WTC11 (cell line): ENCODE data around the gene AVPI1. TPM values are rescaled to one million over a fixed set of nuclear protein-coding genes. Genes with fewer than 3 reads are reported as not detected.

ENCODE experiments used
- ATAC-seq: fragments of 200-7000 bp; cut with Tn5 transposase; 2 replicates; pipeline ENCODE4 v1.10.0; 2021; ENCODE audit warnings: mild to moderate bottlenecking, moderate library complexity
- CTCF ChIA-PET: fragments of 300-600 bp; sonication (Branson Sonifier 250); formaldehyde crosslinking; loops from one replicate; lab custom pipeline; 2021; ENCODE audit warnings: antibody characterized with exemption; lab: Charles Lee
- POLR2A ChIA-PET: fragments of 350-600 bp; sonication (Branson Sonifier 250); formaldehyde crosslinking; loops from one replicate; lab custom pipeline; 2021; ENCODE audit warnings: antibody characterized with exemption; lab: Charles Lee
- DNase-seq: peaks from one replicate; pipeline ENCODE4 v3.0.0; 2021; ENCODE audit warnings: low spot score
- H3K27ac Mint-ChIP-seq: 2 replicates; pipeline ENCODE4 v1.8.0; 2021; ENCODE audit warnings: mixed read lengths
- H3K27me3 Mint-ChIP-seq: 2 replicates; pipeline ENCODE4 v1.8.0; 2021; ENCODE audit warnings: low read depth, mild to moderate bottlenecking, moderate library complexity, mixed read lengths
- H3K36me3 Mint-ChIP-seq: 2 replicates; pipeline ENCODE4 v1.8.0; 2021; ENCODE audit warnings: mixed read lengths
- H3K4me1 Mint-ChIP-seq: 2 replicates; pipeline ENCODE4 v1.8.0; 2022; ENCODE audit warnings: mixed read lengths
- H3K4me3 Mint-ChIP-seq: 2 replicates; pipeline ENCODE4 v1.8.0; 2021; ENCODE audit warnings: mild to moderate bottlenecking, moderate library complexity, mixed read lengths
- H3K9me3 Mint-ChIP-seq: 2 replicates; pipeline ENCODE4 v1.8.0; 2021; ENCODE audit warnings: mixed read lengths
- ATF1 ChIP-seq: sonication (generic); formaldehyde crosslinking; IDR thresholded peaks from 2 replicates; pipeline ENCODE4 v1.8.1; 2023; ENCODE audit warnings: mild to moderate bottlenecking, moderate library complexity, missing genetic modification reagents
- ETV6 ChIP-seq: sonication (generic); formaldehyde crosslinking; IDR thresholded peaks from 2 replicates; pipeline ENCODE4 v1.8.1; 2022; ENCODE audit warnings: mild to moderate bottlenecking, missing genetic modification reagents
- HMGA2 ChIP-seq: fragments of 250-450 bp; sonication (Bioruptor Pico); IDR thresholded peaks from 2 replicates; pipeline ENCODE4 v1.4.0; 2021; ENCODE audit warnings: mild to moderate bottlenecking, moderate library complexity
- JAZF1 ChIP-seq: fragments of 250-450 bp; sonication (Bioruptor Pico); IDR thresholded peaks from 2 replicates; pipeline ENCODE4 v1.9.0; 2021; ENCODE audit warnings: moderate library complexity, mild to moderate bottlenecking, inconsistent platforms
- MYBL2 ChIP-seq: sonication (generic); formaldehyde crosslinking; IDR thresholded peaks from 2 replicates; pipeline ENCODE4 v1.8.1; 2023; ENCODE audit warnings: mild to moderate bottlenecking, moderate library complexity, missing genetic modification reagents
- NR1H2 ChIP-seq: sonication (generic); formaldehyde crosslinking; IDR thresholded peaks from 2 replicates; pipeline ENCODE4 v1.9.0; 2021; ENCODE audit warnings: mild to moderate bottlenecking, moderate library complexity, missing genetic modification reagents
- NR2C2 ChIP-seq: sonication (generic); formaldehyde crosslinking; IDR thresholded peaks from 2 replicates; pipeline ENCODE4 v1.8.0; 2022; ENCODE audit warnings: mild to moderate bottlenecking, missing genetic modification reagents
- PRRX2 ChIP-seq: fragments of 250-450 bp; sonication (Bioruptor Pico); IDR thresholded peaks from 2 replicates; pipeline ENCODE4 v1.8.0; 2021; ENCODE audit warnings: mild to moderate bottlenecking
- RELA ChIP-seq: sonication (generic); formaldehyde crosslinking; IDR thresholded peaks from 2 replicates; pipeline ENCODE4 v1.8.1; 2022; ENCODE audit warnings: missing genetic modification reagents, mild to moderate bottlenecking, borderline replicate concordance
- RORB ChIP-seq: fragments of 250-450 bp; sonication (Bioruptor Pico); IDR thresholded peaks from 2 replicates; pipeline ENCODE4 v1.9.0; 2021; ENCODE audit warnings: mild to moderate bottlenecking
- SMAD3 ChIP-seq: sonication (generic); formaldehyde crosslinking; IDR thresholded peaks from 2 replicates; pipeline ENCODE4 v1.8.0; 2022; ENCODE audit warnings: missing genetic modification reagents, mild to moderate bottlenecking, borderline replicate concordance
- TCF7 ChIP-seq: sonication (generic); formaldehyde crosslinking; IDR thresholded peaks from 2 replicates; pipeline ENCODE4 v1.8.0; 2022; ENCODE audit warnings: mild to moderate bottlenecking, low read depth, missing genetic modification reagents, moderate library complexity
- ZNF423 ChIP-seq: fragments of 250-450 bp; sonication (Bioruptor Pico); IDR thresholded peaks from 2 replicates; pipeline ENCODE4 v2.1.2; 2022; ENCODE audit warnings: mild to moderate bottlenecking, moderate library complexity
- ZNF671 ChIP-seq: fragments of 250-450 bp; sonication (Bioruptor Pico); IDR thresholded peaks from 2 replicates; pipeline ENCODE4 v1.8.0; 2021; ENCODE audit warnings: mild to moderate bottlenecking
- total RNA-seq: library from RNA; stranded (reverse); gene quantifications from 3 replicates; pipeline ENCODE4 v1.2.3, GENCODE V29; 2021
- TF ChIP-seq, protein P1 (sequence below): sonication (generic); formaldehyde crosslinking; IDR thresholded peaks from 2 replicates; pipeline ENCODE4 v1.8.1; 2023; ENCODE audit warnings: mild to moderate bottlenecking, missing genetic modification reagents, borderline replicate concordance
- TF ChIP-seq, protein P2 (sequence below): sonication (generic); formaldehyde crosslinking; IDR thresholded peaks from 2 replicates; pipeline ENCODE4 v1.8.1; 2023; ENCODE audit warnings: mild to moderate bottlenecking, missing genetic modification reagents, moderate library complexity
- TF ChIP-seq, protein P3 (sequence below): sonication (generic); formaldehyde crosslinking; IDR thresholded peaks from 2 replicates; pipeline ENCODE4 v1.8.0; 2022; ENCODE audit warnings: mild to moderate bottlenecking, missing genetic modification reagents
- TF ChIP-seq, protein P4 (sequence below): sonication (generic); formaldehyde crosslinking; IDR thresholded peaks from 2 replicates; pipeline ENCODE4 v1.8.1; 2022; ENCODE audit warnings: mild to moderate bottlenecking, moderate library complexity, missing genetic modification reagents
- TF ChIP-seq, protein P5 (sequence below): fragments of 250-450 bp; sonication (Bioruptor Pico); IDR thresholded peaks from 2 replicates; pipeline ENCODE4 v1.9.0; 2021; ENCODE audit warnings: mild to moderate bottlenecking
- TF ChIP-seq, protein P6 (sequence below): sonication (generic); formaldehyde crosslinking; IDR thresholded peaks from 2 replicates; pipeline ENCODE4 v1.8.0; 2023; ENCODE audit warnings: mild to moderate bottlenecking, missing genetic modification reagents
- TF ChIP-seq, protein P7 (sequence below): fragments of 250-450 bp; sonication (Bioruptor Pico); IDR thresholded peaks from 2 replicates; pipeline ENCODE4 v2.1.2; 2022; ENCODE audit warnings: mild to moderate bottlenecking, moderate library complexity

Gene AVPI1
- total RNA-seq, 1 experiment from 2014 or later: 9.8 TPM

DNA sequence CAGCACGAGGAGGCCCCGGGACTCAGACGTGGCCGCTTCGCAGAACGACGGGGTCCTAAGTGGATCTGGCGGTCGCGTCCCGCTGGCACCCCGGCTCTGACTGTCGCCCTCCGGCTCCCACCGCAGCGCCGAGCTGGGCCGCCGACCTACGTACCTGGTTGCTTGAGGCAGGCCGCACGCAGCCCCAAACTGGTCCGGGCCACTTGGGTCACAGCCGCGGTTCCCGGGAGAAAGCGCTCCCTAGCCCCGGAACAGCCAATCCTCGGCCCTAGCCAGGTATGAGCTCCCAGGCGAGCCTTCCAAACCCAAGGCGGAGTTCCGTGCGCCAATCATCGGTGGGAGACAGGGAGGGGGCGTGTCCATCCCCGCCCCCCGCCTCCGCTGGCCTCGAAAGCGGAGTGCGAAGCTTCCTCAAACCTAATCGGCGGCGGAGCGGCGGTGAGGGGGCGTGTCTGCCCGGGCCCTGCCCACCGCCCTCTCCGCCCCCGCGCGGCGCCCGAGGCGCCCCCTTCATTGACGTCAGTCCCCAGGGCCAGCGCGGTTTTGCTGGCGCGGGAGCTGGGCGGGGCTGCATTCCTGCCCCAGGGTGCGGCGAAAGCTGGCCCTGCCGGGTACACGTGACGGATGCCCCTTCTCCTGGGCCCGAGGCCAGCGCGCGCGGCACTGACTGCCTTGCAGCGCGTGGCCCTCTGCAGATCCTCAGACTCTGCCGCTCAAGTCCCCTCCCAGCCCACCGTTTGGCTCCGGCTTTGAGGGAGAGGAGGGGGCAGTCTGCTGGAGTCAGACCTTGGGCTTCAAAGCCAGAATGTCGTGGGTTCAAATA lies at the start of gene AVPI1 (continued):
- TF ChIP-seq, protein P1, sequence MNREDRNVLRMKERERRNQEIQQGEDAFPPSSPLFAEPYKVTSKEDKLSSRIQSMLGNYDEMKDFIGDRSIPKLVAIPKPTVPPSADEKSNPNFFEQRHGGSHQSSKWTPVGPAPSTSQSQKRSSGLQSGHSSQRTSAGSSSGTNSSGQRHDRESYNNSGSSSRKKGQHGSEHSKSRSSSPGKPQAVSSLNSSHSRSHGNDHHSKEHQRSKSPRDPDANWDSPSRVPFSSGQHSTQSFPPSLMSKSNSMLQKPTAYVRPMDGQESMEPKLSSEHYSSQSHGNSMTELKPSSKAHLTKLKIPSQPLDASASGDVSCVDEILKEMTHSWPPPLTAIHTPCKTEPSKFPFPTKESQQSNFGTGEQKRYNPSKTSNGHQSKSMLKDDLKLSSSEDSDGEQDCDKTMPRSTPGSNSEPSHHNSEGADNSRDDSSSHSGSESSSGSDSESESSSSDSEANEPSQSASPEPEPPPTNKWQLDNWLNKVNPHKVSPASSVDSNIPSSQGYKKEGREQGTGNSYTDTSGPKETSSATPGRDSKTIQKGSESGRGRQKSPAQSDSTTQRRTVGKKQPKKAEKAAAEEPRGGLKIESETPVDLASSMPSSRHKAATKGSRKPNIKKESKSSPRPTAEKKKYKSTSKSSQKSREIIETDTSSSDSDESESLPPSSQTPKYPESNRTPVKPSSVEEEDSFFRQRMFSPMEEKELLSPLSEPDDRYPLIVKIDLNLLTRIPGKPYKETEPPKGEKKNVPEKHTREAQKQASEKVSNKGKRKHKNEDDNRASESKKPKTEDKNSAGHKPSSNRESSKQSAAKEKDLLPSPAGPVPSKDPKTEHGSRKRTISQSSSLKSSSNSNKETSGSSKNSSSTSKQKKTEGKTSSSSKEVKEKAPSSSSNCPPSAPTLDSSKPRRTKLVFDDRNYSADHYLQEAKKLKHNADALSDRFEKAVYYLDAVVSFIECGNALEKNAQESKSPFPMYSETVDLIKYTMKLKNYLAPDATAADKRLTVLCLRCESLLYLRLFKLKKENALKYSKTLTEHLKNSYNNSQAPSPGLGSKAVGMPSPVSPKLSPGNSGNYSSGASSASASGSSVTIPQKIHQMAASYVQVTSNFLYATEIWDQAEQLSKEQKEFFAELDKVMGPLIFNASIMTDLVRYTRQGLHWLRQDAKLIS (CRISPR knock-in tag): no peak
- TF ChIP-seq ETV6 (peak; percentile 96), ATF1 (peak; percentile 95), ZNF671 (no peak), NR1H2 (CRISPR knock-in tag) (no peak), TCF7 (CRISPR knock-in tag) (no peak; the same call in 1 of the 2 replicates), RELA (peak; percentile 27; the same call in 1 of the 2 replicates), MYBL2 (peak; percentile 91)
- TF ChIP-seq, protein P2, sequence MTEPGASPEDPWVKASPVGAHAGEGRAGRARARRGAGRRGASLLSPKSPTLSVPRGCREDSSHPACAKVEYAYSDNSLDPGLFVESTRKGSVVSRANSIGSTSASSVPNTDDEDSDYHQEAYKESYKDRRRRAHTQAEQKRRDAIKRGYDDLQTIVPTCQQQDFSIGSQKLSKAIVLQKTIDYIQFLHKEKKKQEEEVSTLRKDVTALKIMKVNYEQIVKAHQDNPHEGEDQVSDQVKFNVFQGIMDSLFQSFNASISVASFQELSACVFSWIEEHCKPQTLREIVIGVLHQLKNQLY (CRISPR knock-in tag): no peak
- TF ChIP-seq, protein P3, sequence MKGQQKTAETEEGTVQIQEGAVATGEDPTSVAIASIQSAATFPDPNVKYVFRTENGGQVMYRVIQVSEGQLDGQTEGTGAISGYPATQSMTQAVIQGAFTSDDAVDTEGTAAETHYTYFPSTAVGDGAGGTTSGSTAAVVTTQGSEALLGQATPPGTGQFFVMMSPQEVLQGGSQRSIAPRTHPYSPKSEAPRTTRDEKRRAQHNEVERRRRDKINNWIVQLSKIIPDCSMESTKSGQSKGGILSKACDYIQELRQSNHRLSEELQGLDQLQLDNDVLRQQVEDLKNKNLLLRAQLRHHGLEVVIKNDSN (CRISPR knock-in tag): peak; percentile 97
- TF ChIP-seq, protein P4, sequence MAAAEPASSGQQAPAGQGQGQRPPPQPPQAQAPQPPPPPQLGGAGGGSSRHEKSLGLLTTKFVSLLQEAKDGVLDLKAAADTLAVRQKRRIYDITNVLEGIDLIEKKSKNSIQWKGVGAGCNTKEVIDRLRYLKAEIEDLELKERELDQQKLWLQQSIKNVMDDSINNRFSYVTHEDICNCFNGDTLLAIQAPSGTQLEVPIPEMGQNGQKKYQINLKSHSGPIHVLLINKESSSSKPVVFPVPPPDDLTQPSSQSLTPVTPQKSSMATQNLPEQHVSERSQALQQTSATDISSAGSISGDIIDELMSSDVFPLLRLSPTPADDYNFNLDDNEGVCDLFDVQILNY (CRISPR knock-in tag): peak; percentile 96
- TF ChIP-seq, protein P5, sequence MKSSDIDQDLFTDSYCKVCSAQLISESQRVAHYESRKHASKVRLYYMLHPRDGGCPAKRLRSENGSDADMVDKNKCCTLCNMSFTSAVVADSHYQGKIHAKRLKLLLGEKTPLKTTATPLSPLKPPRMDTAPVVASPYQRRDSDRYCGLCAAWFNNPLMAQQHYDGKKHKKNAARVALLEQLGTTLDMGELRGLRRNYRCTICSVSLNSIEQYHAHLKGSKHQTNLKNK (CRISPR knock-in tag): no peak
- TF ChIP-seq, all 79 proteins: peak for 36

DNA sequence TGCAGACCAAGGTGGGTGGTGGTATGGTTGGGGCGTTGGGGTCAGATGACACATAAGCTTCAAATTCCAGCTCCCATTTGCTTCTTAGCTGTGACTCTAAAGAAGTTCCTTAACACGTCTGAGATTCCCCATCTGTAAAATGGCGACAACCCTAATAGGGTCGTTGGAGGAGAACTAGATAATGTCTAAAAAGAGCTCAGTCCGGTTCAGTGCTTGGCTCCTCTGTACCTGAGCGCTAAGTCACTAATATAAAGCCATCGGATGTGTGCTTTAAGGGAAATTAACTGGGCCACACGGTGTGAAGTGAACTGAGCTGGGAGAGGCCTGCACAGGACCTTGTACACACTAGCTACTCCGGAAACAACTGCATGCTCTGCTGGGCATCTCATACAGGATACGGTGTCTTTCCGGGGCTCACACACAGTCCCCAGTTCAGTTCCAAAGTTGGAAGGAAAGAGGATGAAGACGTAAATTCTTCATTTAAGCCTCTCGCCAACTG lies 49.4 kb upstream of the AVPI1 start:
- H3K4me3 Mint-ChIP-seq: peak overlapping the region; percentile 87
- H3K27ac Mint-ChIP-seq: no peak overlapping the region
- H3K9me3 Mint-ChIP-seq: peaks cover 14% of the 10 kb centered on the region
- ChIA-PET CTCF (interaction anchor here (0.8 to 4.8 kb wide), 14 partner anchors 8 to 96 kb away, joined by 3 to 36 read pairs (median 4); partner anchors contain the start of gene AVPI1), POLR2A (interaction anchor here (0.8 to 1.5 kb wide), 6 partner anchors 22 to 335 kb away, joined by 3 to 17 read pairs (median 4); partner anchors contain the start of genes AVPI1, MARVELD1 and RRP12)
- peaks cover 32% of the 10 kb centered on the region for H3K36me3 Mint-ChIP-seq
- DNase-seq (no peak), ATAC-seq (peak; percentile 4)
- H3K27me3 Mint-ChIP-seq: peaks cover 38% of the 10 kb centered on the region
- peaks cover 10% of the 10 kb centered on the region for H3K4me1 Mint-ChIP-seq
- TF ChIP-seq, protein P6, sequence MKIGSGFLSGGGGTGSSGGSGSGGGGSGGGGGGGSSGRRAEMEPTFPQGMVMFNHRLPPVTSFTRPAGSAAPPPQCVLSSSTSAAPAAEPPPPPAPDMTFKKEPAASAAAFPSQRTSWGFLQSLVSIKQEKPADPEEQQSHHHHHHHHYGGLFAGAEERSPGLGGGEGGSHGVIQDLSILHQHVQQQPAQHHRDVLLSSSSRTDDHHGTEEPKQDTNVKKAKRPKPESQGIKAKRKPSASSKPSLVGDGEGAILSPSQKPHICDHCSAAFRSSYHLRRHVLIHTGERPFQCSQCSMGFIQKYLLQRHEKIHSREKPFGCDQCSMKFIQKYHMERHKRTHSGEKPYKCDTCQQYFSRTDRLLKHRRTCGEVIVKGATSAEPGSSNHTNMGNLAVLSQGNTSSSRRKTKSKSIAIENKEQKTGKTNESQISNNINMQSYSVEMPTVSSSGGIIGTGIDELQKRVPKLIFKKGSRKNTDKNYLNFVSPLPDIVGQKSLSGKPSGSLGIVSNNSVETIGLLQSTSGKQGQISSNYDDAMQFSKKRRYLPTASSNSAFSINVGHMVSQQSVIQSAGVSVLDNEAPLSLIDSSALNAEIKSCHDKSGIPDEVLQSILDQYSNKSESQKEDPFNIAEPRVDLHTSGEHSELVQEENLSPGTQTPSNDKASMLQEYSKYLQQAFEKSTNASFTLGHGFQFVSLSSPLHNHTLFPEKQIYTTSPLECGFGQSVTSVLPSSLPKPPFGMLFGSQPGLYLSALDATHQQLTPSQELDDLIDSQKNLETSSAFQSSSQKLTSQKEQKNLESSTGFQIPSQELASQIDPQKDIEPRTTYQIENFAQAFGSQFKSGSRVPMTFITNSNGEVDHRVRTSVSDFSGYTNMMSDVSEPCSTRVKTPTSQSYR (CRISPR knock-in tag): no peak
- TF ChIP-seq RELA: no peak
- TF ChIP-seq, protein P5 (CRISPR knock-in tag): no peak
- TF ChIP-seq PRRX2 (CRISPR knock-in tag): no peak
- no peak for TF ChIP-seq RORB
- TF ChIP-seq JAZF1 (CRISPR knock-in tag): no peak
- TF ChIP-seq HMGA2 (CRISPR knock-in tag): no peak
- TF ChIP-seq, protein P7, sequence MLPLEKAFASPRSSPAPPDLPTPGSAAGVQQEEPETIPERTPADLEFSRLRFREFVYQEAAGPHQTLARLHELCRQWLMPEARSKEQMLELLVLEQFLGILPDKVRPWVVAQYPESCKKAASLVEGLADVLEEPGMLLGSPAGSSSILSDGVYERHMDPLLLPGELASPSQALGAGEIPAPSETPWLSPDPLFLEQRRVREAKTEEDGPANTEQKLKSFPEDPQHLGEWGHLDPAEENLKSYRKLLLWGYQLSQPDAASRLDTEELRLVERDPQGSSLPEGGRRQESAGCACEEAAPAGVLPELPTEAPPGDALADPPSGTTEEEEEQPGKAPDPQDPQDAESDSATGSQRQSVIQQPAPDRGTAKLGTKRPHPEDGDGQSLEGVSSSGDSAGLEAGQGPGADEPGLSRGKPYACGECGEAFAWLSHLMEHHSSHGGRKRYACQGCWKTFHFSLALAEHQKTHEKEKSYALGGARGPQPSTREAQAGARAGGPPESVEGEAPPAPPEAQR (CRISPR knock-in tag): no peak
- no peak for TF ChIP-seq NR2C2 (CRISPR knock-in tag)
- no peak for TF ChIP-seq ZNF423 (CRISPR knock-in tag)
- TF ChIP-seq SMAD3 (CRISPR knock-in tag): no peak
